ENCODE measurements around the gene MED31. TPM values are rescaled to one million over a fixed set of nuclear protein-coding genes. Genes with fewer than 3 reads are reported as not detected.

The MED31 gene
- total RNA-seq, 4 donors from 2014 or later = 5.3 to 13.7 (median 10.4) TPM

DNA sequence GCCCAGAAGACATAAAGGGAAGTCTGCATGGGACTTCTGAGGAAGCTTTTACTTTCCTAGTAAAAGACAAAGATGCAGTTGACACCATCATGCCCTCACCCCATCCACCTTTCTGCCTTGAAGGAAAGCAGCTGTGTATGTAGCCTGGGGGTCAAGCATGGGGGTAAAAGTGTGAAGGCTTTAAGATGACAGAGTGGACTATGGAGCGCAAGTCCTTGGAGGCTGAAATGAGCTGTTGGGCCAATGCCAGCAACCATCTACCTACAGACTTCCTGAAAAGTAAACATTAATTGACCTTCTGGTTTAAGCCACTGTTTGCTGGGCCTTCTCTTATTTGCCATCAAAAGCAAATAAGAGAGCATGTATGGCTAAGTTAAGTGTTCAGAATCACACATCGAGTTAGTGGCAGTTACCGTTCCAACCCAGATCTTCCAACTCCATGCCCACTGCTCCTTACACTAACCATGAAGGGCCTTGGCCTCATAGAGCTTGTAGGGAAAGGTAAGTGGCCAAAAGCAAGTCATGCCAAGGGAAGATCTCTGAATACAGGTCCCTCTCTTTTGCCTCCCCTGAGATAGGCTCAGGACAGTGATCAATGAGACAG, 31.8 kb upstream of the MED31 start:
- Histone ChIP-seq H3K4me1 (no peaks in the 10 kb centered on the region), H3K4me3 (replicated peaks in 1 of 3) (no peak overlapping the region), H3K36me3 (no peaks in the 10 kb centered on the region), H3K27me3 (no peaks in the 10 kb centered on the region), H3K9me3 (no peaks in the 10 kb centered on the region), H3K27ac (no peak overlapping the region)
- WGBS, 2 donors = 88 to 95% methylated on average over 3 of the region's 3 CpGs
- no peak for DNase-seq
- TF ChIP-seq POLR2A (IDR thresholded peaks at IDR 0.05) = no peak
- TF ChIP-seq, protein P1, sequence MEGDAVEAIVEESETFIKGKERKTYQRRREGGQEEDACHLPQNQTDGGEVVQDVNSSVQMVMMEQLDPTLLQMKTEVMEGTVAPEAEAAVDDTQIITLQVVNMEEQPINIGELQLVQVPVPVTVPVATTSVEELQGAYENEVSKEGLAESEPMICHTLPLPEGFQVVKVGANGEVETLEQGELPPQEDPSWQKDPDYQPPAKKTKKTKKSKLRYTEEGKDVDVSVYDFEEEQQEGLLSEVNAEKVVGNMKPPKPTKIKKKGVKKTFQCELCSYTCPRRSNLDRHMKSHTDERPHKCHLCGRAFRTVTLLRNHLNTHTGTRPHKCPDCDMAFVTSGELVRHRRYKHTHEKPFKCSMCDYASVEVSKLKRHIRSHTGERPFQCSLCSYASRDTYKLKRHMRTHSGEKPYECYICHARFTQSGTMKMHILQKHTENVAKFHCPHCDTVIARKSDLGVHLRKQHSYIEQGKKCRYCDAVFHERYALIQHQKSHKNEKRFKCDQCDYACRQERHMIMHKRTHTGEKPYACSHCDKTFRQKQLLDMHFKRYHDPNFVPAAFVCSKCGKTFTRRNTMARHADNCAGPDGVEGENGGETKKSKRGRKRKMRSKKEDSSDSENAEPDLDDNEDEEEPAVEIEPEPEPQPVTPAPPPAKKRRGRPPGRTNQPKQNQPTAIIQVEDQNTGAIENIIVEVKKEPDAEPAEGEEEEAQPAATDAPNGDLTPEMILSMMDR (IDR thresholded peaks at IDR 0.05) = no peak
- intact Hi-C loops (cut with DNase I) = no loop called here

DNA sequence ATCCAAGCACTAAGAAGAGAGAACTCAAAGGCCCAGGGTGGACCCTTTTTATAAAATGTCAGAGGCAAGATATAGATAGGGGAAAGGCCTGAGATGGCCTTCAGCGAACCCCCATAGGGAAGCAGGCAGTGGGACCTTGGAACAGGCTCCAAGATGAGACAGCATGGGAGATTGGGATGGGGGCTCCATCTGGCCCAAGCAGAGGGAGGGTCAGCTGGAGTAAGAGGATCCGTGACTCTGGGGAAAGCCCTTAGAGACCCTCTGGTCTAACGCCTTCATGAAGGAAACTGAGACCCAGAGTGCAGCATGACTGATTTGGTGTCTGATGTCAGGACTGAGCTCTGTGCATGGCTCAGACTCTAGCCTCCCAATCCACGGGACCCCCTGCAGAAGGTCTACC, 30.9 kb upstream of the MED31 start:
- Histone ChIP-seq H3K27me3 (no peaks in the 10 kb centered on the region), H3K27ac (no peak overlapping the region), H3K9me3 (no peaks in the 10 kb centered on the region), H3K4me3 (replicated peaks in 1 of 3) (no peak overlapping the region), H3K4me1 (no peaks in the 10 kb centered on the region), H3K36me3 (no peaks in the 10 kb centered on the region)
- intact Hi-C loops (cut with DNase I) = no loop called here
- 90 to 91% methylated on average over 3 to 4 of the region's 4 CpGs for WGBS, 2 donors
- TF ChIP-seq POLR2A (IDR thresholded peaks at IDR 0.05) = no peak
- TF ChIP-seq, protein P1 (IDR thresholded peaks at IDR 0.05) = no peak
- no peak for DNase-seq

DNA sequence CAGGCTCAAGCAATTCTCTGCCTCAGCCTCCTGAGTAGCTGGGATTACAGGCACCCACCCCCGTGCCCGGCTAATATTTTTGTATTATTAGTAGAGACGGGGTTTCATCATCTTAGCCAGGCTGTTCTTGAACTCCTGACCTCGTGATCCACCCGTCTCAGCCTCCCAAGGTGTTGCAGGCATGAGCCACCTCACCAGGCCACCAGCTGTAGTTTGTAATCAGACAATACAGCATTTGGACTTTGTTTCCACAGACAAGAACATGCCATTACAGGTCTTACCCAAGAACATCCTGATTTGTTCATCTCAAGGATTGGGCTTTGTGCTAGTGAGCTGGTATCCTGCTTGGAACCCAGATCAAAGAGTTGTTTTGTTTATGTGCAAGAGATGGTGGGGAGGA, 30.3 kb upstream of the MED31 start:
- Histone ChIP-seq H3K4me3 (replicated peaks in 1 of 3) (no peak overlapping the region), H3K36me3 (no peaks in the 10 kb centered on the region), H3K27me3 (no peaks in the 10 kb centered on the region), H3K4me1 (no peaks in the 10 kb centered on the region), H3K27ac (no peak overlapping the region), H3K9me3 (no peaks in the 10 kb centered on the region)
- no peak for TF ChIP-seq POLR2A (IDR thresholded peaks at IDR 0.05)
- TF ChIP-seq, protein P1 (IDR thresholded peaks at IDR 0.05) = no peak
- no peak for DNase-seq
- WGBS, 2 donors = 78 to 83% methylated on average over 5 of the region's 5 CpGs
- intact Hi-C loops (cut with DNase I) = no loop called here

DNA sequence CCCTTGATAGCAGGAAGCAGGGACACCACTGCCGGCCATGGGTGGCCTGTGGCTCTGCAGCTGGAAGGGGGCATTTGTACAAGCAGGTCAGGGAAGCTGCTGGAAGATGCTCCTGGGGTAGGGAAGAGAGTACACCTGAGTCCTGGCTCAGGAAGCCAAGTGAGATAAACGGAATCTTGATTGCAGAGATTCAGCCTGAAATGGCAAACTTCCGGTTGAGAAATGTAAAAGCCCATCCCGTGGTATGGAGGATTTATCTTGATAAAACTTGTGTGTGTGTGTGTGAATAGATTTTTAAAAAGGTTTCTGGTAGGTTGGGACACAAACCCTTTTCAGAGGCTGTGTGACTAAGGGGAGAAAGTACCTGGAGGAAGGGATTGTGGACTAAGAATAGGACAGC, 29.8 kb upstream of the MED31 start:
- Histone ChIP-seq H3K36me3 (no peaks in the 10 kb centered on the region), H3K27me3 (no peaks in the 10 kb centered on the region), H3K4me1 (no peaks in the 10 kb centered on the region), H3K9me3 (no peaks in the 10 kb centered on the region), H3K27ac (no peak overlapping the region), H3K4me3 (replicated peaks in 1 of 3) (no peak overlapping the region)
- intact Hi-C loops (cut with DNase I) = no loop called here
- TF ChIP-seq, protein P1 (IDR thresholded peaks at IDR 0.05) = no peak
- TF ChIP-seq POLR2A (IDR thresholded peaks at IDR 0.05) = no peak
- DNase-seq = no peak
- WGBS, 2 donors = 68 to 72% methylated on average over 4 of the region's 4 CpGs

DNA sequence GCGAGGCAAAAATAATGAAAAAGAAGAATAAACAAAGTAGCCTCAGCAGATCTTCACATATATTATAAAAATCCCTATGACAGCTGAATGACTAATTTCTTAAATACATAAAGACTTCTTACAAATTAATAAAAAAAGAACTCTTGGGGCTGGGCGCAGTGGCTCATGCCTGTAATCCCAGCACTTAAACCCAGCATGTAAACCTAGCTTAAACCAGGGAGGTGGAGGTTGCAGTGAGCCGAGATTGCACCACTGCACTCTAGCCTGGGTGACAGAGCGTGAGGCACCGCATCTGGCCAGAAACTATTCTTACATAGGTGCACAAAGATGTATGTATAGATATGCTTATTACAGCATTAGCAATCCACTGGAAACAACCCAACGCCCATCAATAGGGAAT, 27.8 kb upstream of the MED31 start:
- no peaks in the 10 kb centered on the region for H3K27me3 ChIP-seq
- no peak overlapping the region for H3K4me3 ChIP-seq (replicated peaks in 1 of 3)
- no peak for DNase-seq
- TF ChIP-seq POLR2A (IDR thresholded peaks at IDR 0.05) = no peak
- TF ChIP-seq, protein P1 (IDR thresholded peaks at IDR 0.05) = no peak
- no peak overlapping the region for H3K27ac ChIP-seq
- H3K4me1 ChIP-seq = no peaks in the 10 kb centered on the region
- intact Hi-C loops (cut with DNase I) = no loop called here
- 82 to 85% methylated on average over 6 of the region's 6 CpGs for WGBS, 2 donors
- no peaks in the 10 kb centered on the region for H3K9me3 ChIP-seq
- no peaks in the 10 kb centered on the region for H3K36me3 ChIP-seq

All from thyroid gland (tissue), 4 donors.